Mesothelial cell of epicardium (in vitro differentiated cells): ENCODE measurements around the gene CHSY3. TPM values are rescaled to one million over a fixed set of nuclear protein-coding genes. Genes with fewer than 3 reads are reported as not detected.

Experiments used
- DNase-seq, 2 experiments: peaks; one replicate each; pipeline ENCODE4 v3.0.0; 2021; ENCODE audit warnings: low spot score in 2 of 2; ENCODE audit not compliant: unreplicated experiment in 2 of 2
- H3K27ac Mint-ChIP-seq: 2 replicates; pipeline ENCODE4 v1.8.0; 2021; ENCODE audit warnings: mixed read lengths
- H3K27me3 Mint-ChIP-seq: 2 replicates; pipeline ENCODE4 v1.8.0; 2021; ENCODE audit warnings: low read depth, mixed read lengths
- H3K36me3 Mint-ChIP-seq: 2 replicates; pipeline ENCODE4 v1.8.0; 2021; ENCODE audit warnings: mixed read lengths
- H3K4me1 Mint-ChIP-seq: 2 replicates; pipeline ENCODE4 v1.8.0; 2021; ENCODE audit warnings: mixed read lengths
- H3K4me3 Mint-ChIP-seq: 2 replicates; pipeline ENCODE4 v1.8.0; 2021; ENCODE audit warnings: mild to moderate bottlenecking, moderate library complexity, mixed read lengths
- H3K9me3 Mint-ChIP-seq: 2 replicates; pipeline ENCODE4 v1.8.0; 2021; ENCODE audit warnings: mixed read lengths
- CTCF ChIP-seq: fragments of 200-600 bp; sonication (generic); IDR thresholded peaks from one replicate; pipeline ENCODE4 v1.5.0; 2021; ENCODE audit warnings: antibody characterized with exemption; ENCODE audit not compliant: unreplicated experiment
- total RNA-seq: library from RNA; stranded (reverse); gene quantifications from 3 replicates; pipeline ENCODE4 v1.2.1, GENCODE V29; 2021

Gene CHSY3
- total RNA-seq, 1 donor from 2014 or later = 4.8 TPM

DNA sequence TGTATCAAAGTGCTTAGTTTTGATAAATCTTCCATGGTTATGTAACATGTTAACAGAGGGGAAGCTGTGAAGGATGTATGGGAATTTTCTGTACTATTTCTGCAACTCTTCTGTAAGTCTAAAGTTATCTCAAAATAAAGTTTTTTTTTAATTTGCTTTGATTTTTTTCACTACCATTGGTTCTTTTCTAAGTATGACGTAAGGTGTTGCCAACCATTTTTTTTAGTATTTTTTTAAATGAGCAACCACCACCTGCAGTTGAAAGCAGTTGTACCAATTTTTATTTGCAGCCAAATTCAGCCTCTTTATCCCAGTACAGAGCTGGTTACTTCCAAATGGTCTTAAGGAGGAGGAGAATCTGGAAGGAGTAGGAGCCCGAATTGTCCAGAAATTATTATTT is 192.2 kb downstream of the CHSY3 start:
- TF ChIP-seq CTCF = no peak

DNA sequence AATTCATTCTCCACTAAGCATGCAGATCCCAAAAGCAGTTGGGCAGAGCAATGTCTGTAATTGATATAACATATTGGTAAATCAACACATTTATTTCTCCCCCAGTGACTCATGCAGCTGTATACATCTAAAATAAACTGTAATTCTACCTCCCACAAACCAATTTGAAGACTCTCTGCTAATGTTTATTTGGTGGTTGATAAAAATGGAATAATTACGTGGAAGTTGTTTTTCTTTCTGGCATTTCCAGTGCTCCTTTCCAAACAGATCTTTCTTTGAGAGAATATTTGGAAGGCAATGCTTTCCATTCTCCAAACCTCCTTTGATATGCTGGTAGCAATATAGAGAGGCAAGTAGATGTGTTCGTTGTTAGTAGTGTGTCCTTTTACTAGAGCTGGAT is 194.7 kb downstream of the CHSY3 start:
- Mint-ChIP-seq H3K27ac (no peak overlapping the region), H3K27me3 (peaks cover 5% of the 10 kb centered on the region)
- no peak for TF ChIP-seq CTCF

More for the DNA sequence above, 192.2 kb downstream of the CHSY3 start:
- H3K27ac Mint-ChIP-seq = no peak overlapping the region
- peaks cover 5% of the 10 kb centered on the region for H3K27me3 Mint-ChIP-seq
- peaks cover 3% of the 10 kb centered on the region for H3K4me1 Mint-ChIP-seq
- no peak for DNase-seq
- H3K4me3 Mint-ChIP-seq = no peak overlapping the region
- no peaks in the 10 kb centered on the region for H3K36me3 Mint-ChIP-seq
- peaks cover 9% of the 10 kb centered on the region for H3K9me3 Mint-ChIP-seq

DNA sequence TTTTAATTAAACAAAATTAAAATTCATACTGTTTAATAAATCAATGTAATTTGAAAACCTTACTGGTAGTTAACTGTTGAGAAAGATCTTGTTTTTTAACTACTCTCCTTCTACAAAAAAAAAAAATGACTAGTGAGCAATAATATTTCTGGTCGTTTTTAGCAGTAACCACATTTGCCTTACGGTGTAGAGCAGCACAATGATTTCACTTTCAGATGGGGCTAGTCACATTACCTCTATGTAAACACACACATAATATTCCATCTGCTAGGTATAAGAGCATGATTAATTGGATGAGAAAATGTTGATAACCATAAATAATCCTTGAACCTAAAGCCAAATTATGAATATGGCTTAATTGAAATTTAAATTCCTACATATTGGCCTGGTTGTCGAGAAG is 198.1 kb downstream of the CHSY3 start:
- H3K36me3 Mint-ChIP-seq = no peaks in the 10 kb centered on the region
- DNase-seq = no peak
- no peak for TF ChIP-seq CTCF
- H3K9me3 Mint-ChIP-seq = no peaks in the 10 kb centered on the region
- H3K4me3 Mint-ChIP-seq = no peak overlapping the region
- no peak overlapping the region for H3K27ac Mint-ChIP-seq
- peaks cover 5% of the 10 kb centered on the region for H3K27me3 Mint-ChIP-seq
- H3K4me1 Mint-ChIP-seq = peaks cover 1% of the 10 kb centered on the region

More for the DNA sequence above, 194.7 kb downstream of the CHSY3 start:
- H3K4me1 Mint-ChIP-seq = peaks cover 3% of the 10 kb centered on the region
- no peaks in the 10 kb centered on the region for H3K9me3 Mint-ChIP-seq
- no peak overlapping the region for H3K4me3 Mint-ChIP-seq
- no peak for DNase-seq
- H3K36me3 Mint-ChIP-seq = no peaks in the 10 kb centered on the region

DNA sequence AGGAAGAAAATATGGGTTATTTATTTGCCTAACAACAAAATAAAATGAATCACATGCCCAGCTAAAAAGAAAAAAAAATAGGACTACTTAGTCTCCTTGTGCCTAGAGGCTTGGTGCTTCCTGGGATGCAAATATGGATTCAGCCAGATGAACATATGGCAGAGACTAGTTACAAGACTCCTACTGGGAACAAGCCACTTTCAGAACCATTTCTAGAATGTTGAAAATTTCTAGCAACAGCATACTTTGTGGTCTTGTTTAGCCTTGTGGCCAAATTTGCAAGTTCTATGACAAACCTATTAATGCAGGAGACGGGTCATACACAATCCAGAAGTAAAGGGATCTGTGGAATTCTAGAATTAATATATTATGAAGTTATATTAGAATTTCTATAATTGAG is 198.7 kb downstream of the CHSY3 start:
- TF ChIP-seq CTCF = no peak
- Mint-ChIP-seq H3K36me3 (no peaks in the 10 kb centered on the region), H3K9me3 (no peaks in the 10 kb centered on the region), H3K27ac (no peak overlapping the region), H3K4me1 (peaks cover 1% of the 10 kb centered on the region), H3K27me3 (peaks cover 5% of the 10 kb centered on the region), H3K4me3 (no peak overlapping the region)
- DNase-seq = no peak

GRCh38 chr5:130104895-130105688 is 200.8 kb downstream of the CHSY3 start:
- no peaks in the 10 kb centered on the region for H3K9me3 Mint-ChIP-seq
- TF ChIP-seq CTCF = no peak
- H3K27me3 Mint-ChIP-seq = no peaks in the 10 kb centered on the region
- no peak overlapping the region for H3K27ac Mint-ChIP-seq
- no peak overlapping the region for H3K4me3 Mint-ChIP-seq
- H3K36me3 Mint-ChIP-seq = no peaks in the 10 kb centered on the region
- H3K4me1 Mint-ChIP-seq = peaks cover 1% of the 10 kb centered on the region
- DNase-seq = no peak

DNA sequence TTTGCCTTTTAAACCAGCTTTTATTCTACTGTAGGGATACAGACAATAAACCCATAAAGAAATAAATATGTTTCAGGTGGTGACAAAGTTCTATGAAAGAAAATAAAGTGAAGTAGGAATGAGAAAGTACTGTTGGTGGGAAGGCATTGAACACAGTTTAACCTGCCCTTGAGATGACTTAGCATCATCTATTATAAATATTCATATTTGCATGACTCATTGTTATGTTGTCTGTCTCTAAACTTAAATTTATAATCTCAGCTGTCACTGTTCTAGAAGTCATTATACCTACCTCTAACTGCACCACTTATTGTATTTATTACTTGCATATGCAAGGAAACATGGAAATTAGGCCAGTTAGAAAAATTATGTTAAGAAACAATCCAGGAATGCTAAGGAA is 202.2 kb downstream of the CHSY3 start:
- Mint-ChIP-seq H3K27me3 (no peaks in the 10 kb centered on the region), H3K4me3 (no peak overlapping the region), H3K4me1 (peaks cover 6% of the 10 kb centered on the region), H3K9me3 (no peaks in the 10 kb centered on the region), H3K36me3 (no peaks in the 10 kb centered on the region), H3K27ac (no peak overlapping the region)
- no peak for DNase-seq
- TF ChIP-seq CTCF = no peak
